Measurements from ENCODE around the gene UBE2J2.

UBE2J2 gene

GRCh38 chr1:1228187-1228586 is 45.5 kb downstream of the UBE2J2 start:
- no peak for TF ChIP-seq CTCF (conservative IDR thresholded peaks at IDR 0.05; ENCODE audit: low read depth, low read length)
- Histone ChIP-seq H3K4me1 (ENCODE audit: low read depth, poor library complexity, severe bottlenecking) (peaks cover 4% of the 10 kb centered on the region), H3K9ac (no peak overlapping the region), H4K20me1 (ENCODE audit: insufficient read depth) (no peaks in the 10 kb centered on the region), H3K4me2 (no peak overlapping the region), H2AFZ (ENCODE audit: low read depth) (no peak overlapping the region), H3K27me3 (ENCODE audit: insufficient read depth, low read depth) (no peaks in the 10 kb centered on the region), H3K4me3 (IDR thresholded peaks at IDR 0.05; ENCODE audit: insufficient read depth, low read depth, low read length) (no peak overlapping the region), H3K79me2 (ENCODE audit: insufficient read depth, low read depth) (peaks cover 44% of the 10 kb centered on the region), H3K36me3 (ENCODE audit: insufficient read depth) (peaks cover under 1% of the 10 kb centered on the region; the same call in 1 of the 2 replicates), H3K27ac (no peak overlapping the region)

GRCh38 chr1:1227386-1227785 is 46.3 kb downstream of the UBE2J2 start:
- Histone ChIP-seq H2AFZ (ENCODE audit: low read depth) (no peak overlapping the region), H3K4me3 (IDR thresholded peaks at IDR 0.05; ENCODE audit: insufficient read depth, low read depth, low read length) (no peak overlapping the region), H3K27ac (no peak overlapping the region), H3K4me2 (no peak overlapping the region), H3K36me3 (ENCODE audit: insufficient read depth) (peaks cover 6% of the 10 kb centered on the region; the same call in 1 of the 2 replicates), H3K79me2 (ENCODE audit: insufficient read depth, low read depth) (peaks cover 43% of the 10 kb centered on the region), H4K20me1 (ENCODE audit: insufficient read depth) (no peaks in the 10 kb centered on the region), H3K27me3 (ENCODE audit: insufficient read depth, low read depth) (no peaks in the 10 kb centered on the region), H3K9ac (no peak overlapping the region), H3K4me1 (ENCODE audit: low read depth, poor library complexity, severe bottlenecking) (peaks cover 4% of the 10 kb centered on the region)
- no peak for TF ChIP-seq CTCF (conservative IDR thresholded peaks at IDR 0.05; ENCODE audit: low read depth, low read length)

- no peak overlapping the region for H3K4me3 ChIP-seq (IDR thresholded peaks at IDR 0.05; ENCODE audit: insufficient read depth, low read depth, low read length)
- peaks cover 43% of the 10 kb centered on the region for H3K79me2 ChIP-seq (ENCODE audit: insufficient read depth, low read depth)
- peaks cover 6% of the 10 kb centered on the region; the same call in 1 of the 2 replicates for H3K36me3 ChIP-seq (ENCODE audit: insufficient read depth)
These were observed 46.9 kb downstream of the UBE2J2 start for GRCh38 chr1:1226566-1227362.

GRCh38 chr1:1225913-1226312 is 47.7 kb downstream of the UBE2J2 start:
- TF ChIP-seq CTCF (conservative IDR thresholded peaks at IDR 0.05; ENCODE audit: low read depth, low read length), result no peak
- H3K27ac ChIP-seq, result no peak overlapping the region
- no peak overlapping the region for H2AFZ ChIP-seq (ENCODE audit: low read depth)
- H3K4me2 ChIP-seq, result no peak overlapping the region
- no peaks in the 10 kb centered on the region for H3K27me3 ChIP-seq (ENCODE audit: insufficient read depth, low read depth)
- no peak overlapping the region for H3K9ac ChIP-seq
- peaks cover 6% of the 10 kb centered on the region; the same call in 1 of the 2 replicates for H3K36me3 ChIP-seq (ENCODE audit: insufficient read depth)
- peaks cover 4% of the 10 kb centered on the region for H3K4me1 ChIP-seq (ENCODE audit: low read depth, poor library complexity, severe bottlenecking)
- no peak overlapping the region for H3K4me3 ChIP-seq (IDR thresholded peaks at IDR 0.05; ENCODE audit: insufficient read depth, low read depth, low read length)
- no peaks in the 10 kb centered on the region for H4K20me1 ChIP-seq (ENCODE audit: insufficient read depth)
- peaks cover 36% of the 10 kb centered on the region for H3K79me2 ChIP-seq (ENCODE audit: insufficient read depth, low read depth)

More at GRCh38 chr1:1226566-1227362, 46.9 kb downstream of the UBE2J2 start:
- no peaks in the 10 kb centered on the region for H3K27me3 ChIP-seq (ENCODE audit: insufficient read depth, low read depth)
- no peaks in the 10 kb centered on the region for H4K20me1 ChIP-seq (ENCODE audit: insufficient read depth)
- H3K9ac ChIP-seq, result no peak overlapping the region
- H2AFZ ChIP-seq (ENCODE audit: low read depth), result no peak overlapping the region
- H3K4me2 ChIP-seq, result no peak overlapping the region
- H3K4me1 ChIP-seq (ENCODE audit: low read depth, poor library complexity, severe bottlenecking), result peaks cover 4% of the 10 kb centered on the region
- no peak overlapping the region for H3K27ac ChIP-seq
- TF ChIP-seq CTCF (conservative IDR thresholded peaks at IDR 0.05; ENCODE audit: low read depth, low read length), result no peak
